HG03060 (cell line): ENCODE data around the gene POU2F3.

ENCODE experiments used
- ATAC-seq: cut with Tn5 transposase; IDR thresholded peaks from one replicate; pipeline ENCODE4 v1.9.1; 2021; ENCODE audit warnings: low read depth, moderate number of reproducible peaks; ENCODE audit not compliant: unreplicated experiment

Gene POU2F3

GRCh38 chr11:120307476-120307875 is 67.5 kb downstream of the POU2F3 start:
- ATAC-seq: no peak

- no peak for ATAC-seq
Observed at GRCh38 chr11:120308081-120308480, 68.1 kb downstream of the POU2F3 start.

GRCh38 chr11:120310870-120311269 is 70.9 kb downstream of the POU2F3 start:
- ATAC-seq: no peak

GRCh38 chr11:120314861-120315260 is 74.9 kb downstream of the POU2F3 start:
- no peak for ATAC-seq

GRCh38 chr11:120316880-120317688 is 77.1 kb downstream of the POU2F3 start:
- no peak for ATAC-seq

- ATAC-seq: no peak
Observed at GRCh38 chr11:120317689-120318480, 77.9 kb downstream of the POU2F3 start.

- no peak for ATAC-seq
Observed at GRCh38 chr11:120318906-120319305, 79.0 kb downstream of the POU2F3 start.

GRCh38 chr11:120324932-120325810 is 85.2 kb downstream of the POU2F3 start, which contains the start of gene TLCD5:
Gene TLCD5 (plus strand): TSS chr11:120325299. CDS start chr11:120327442, 2,143 bp downstream.
- no peak for ATAC-seq

- no peak for ATAC-seq
Observed at GRCh38 chr11:120326228-120326627, 86.3 kb downstream of the POU2F3 start.

- ATAC-seq: no peak
Observed at GRCh38 chr11:120326845-120327281, 86.9 kb downstream of the POU2F3 start.

- no peak for ATAC-seq
Observed at GRCh38 chr11:120327311-120327710, 87.4 kb downstream of the POU2F3 start.

- no peak for ATAC-seq
Observed at GRCh38 chr11:120329556-120329955, 89.6 kb downstream of the POU2F3 start.

- no peak for ATAC-seq
Observed at GRCh38 chr11:120330045-120330444, 90.1 kb downstream of the POU2F3 start.

- ATAC-seq: no peak
Observed at GRCh38 chr11:120331301-120331996, 91.5 kb downstream of the POU2F3 start.

- no peak for ATAC-seq
Observed at GRCh38 chr11:120332822-120333716, 93.1 kb downstream of the POU2F3 start.

- no peak for ATAC-seq
Observed at GRCh38 chr11:120333801-120334200, 93.9 kb downstream of the POU2F3 start.

- no peak for ATAC-seq
Observed at GRCh38 chr11:120334332-120334731, 94.4 kb downstream of the POU2F3 start.

- no peak for ATAC-seq
Observed at GRCh38 chr11:120334894-120335462, 95.0 kb downstream of the POU2F3 start.

GRCh38 chr11:120335556-120335907 is 95.6 kb downstream of the POU2F3 start:
- no peak for ATAC-seq
